Lung (tissue), 12 donors: ENCODE data around the gene LRTM1. TPM values are rescaled to one million over a fixed set of nuclear protein-coding genes. Genes with fewer than 3 reads are reported as not detected.
A peak's percentile ranks its signal among the peaks of the same experiment; 100 is the strongest.

Experiments
- ATAC-seq: fragments of 200-7000 bp; cut with Tn5 transposase; one replicate; pipeline ENCODE4 v1.9.1; 2020; ENCODE audit warnings: moderate number of reproducible peaks; ENCODE audit not compliant: insufficient read depth, low FRiP score
- DNase-seq, 3 donors: peaks; one replicate each; pipeline ENCODE4 v3.0.0-alpha.2; 2013 to 2017
- H3K27ac ChIP-seq, 2 donors: one replicate each; pipeline ENCODE4 v1.5.1; 2013; ENCODE audit warnings: mild to moderate bottlenecking in 2 of 2, moderate library complexity in 2 of 2, control low read depth in 1 of 2, inconsistent platforms in 1 of 2, low read depth in 1 of 2, low read length in 1 of 2
- H3K27me3 ChIP-seq, 3 donors: one replicate each; pipeline ENCODE4 v1.5.1; 2013; ENCODE audit warnings: low read length in 2 of 3; ENCODE audit not compliant: control insufficient read depth in 3 of 3, insufficient read depth in 3 of 3
- H3K36me3 ChIP-seq, 4 donors: one replicate each; pipeline ENCODE4 v1.5.1; 2013; ENCODE audit warnings: low read length in 4 of 4, mild to moderate bottlenecking in 1 of 4, moderate library complexity in 1 of 4; ENCODE audit not compliant: control insufficient read depth in 4 of 4, insufficient read depth in 4 of 4
- H3K4me1 ChIP-seq, 5 donors: one replicate each; pipeline ENCODE4 v1.5.1; 2013; ENCODE audit warnings: low read length in 5 of 5, mild to moderate bottlenecking in 2 of 5, moderate library complexity in 1 of 5; ENCODE audit not compliant: control insufficient read depth in 5 of 5, insufficient read depth in 5 of 5
- H3K4me3 ChIP-seq: one replicate; pipeline ENCODE4 v1.5.1; 2013; ENCODE audit warnings: mild to moderate bottlenecking, control low read depth, moderate library complexity
- H3K9ac ChIP-seq, 2 donors: one replicate each; pipeline ENCODE4 v1.5.1; 2013; ENCODE audit warnings: low read length in 2 of 2, control low read depth in 1 of 2; ENCODE audit not compliant: insufficient read depth in 1 of 2
- H3K9me3 ChIP-seq, 4 donors: one replicate each; pipeline ENCODE4 v1.5.1; 2013; ENCODE audit warnings: low read length in 3 of 4, mild to moderate bottlenecking in 1 of 4, moderate library complexity in 1 of 4; ENCODE audit not compliant: control insufficient read depth in 4 of 4, insufficient read depth in 3 of 4
- CTCF ChIP-seq: IDR thresholded peaks from 2 replicates; pipeline ENCODE4 v1.5.1; 2012; ENCODE audit warnings: mild to moderate bottlenecking; ENCODE audit errors: control extremely low read depth, extremely low read depth
- WGBS, 2 donors: extraction: QIAGEN DNeasy Blood & Tissue Kit; methylation state at CpG; one replicate each; pipeline ENCODE4 v1.1.7; 2013; 5-methylcytosine and 5-hydroxymethylcytosine counted together
- polyA plus RNA-seq, 2 donors: library from polyadenylated mRNA; stranded (reverse); fragments of 200-250 nt; gene quantifications; one replicate each; pipeline ENCODE4 v1.2.1, GENCODE V29; 2013
- total RNA-seq, 2 donors: library from RNA; depleted of rRNA in 1 of 2; stranded (reverse); fragments of >200 nt in 1 of 2; gene quantifications; one replicate each; pipeline ENCODE4 v1.2.1, GENCODE V29; 2014 to 2021
- donor health status: control.
- donor health status: control.
- donor health status: Bipolar disorder and iron deficiency.
- donor health status: healthy.
- donor health status: DM: yes; HTN: yes; CAD: no.

Gene LRTM1
- total and polyA plus RNA-seq, 4 donors, result not detected

GRCh38 chr3:54888873-54889272, 39.0 kb downstream of the LRTM1 start:
- no peaks in the 10 kb centered on the region for H3K27me3 ChIP-seq
- H3K4me3 ChIP-seq, result no peak overlapping the region
- no peaks in the 10 kb centered on the region for H3K36me3 ChIP-seq
- no peak for ATAC-seq
- H3K9me3 ChIP-seq, result no peaks in the 10 kb centered on the region
- no peak for DNase-seq
- H3K27ac ChIP-seq, result no peak overlapping the region
- peaks cover 0 to 9% (median 0%) of the 10 kb centered on the region in 5 donors for H3K4me1 ChIP-seq
- no peak for TF ChIP-seq CTCF
- H3K9ac ChIP-seq, result no peak overlapping the region
- 93 to 96% methylated on average over 1 of the region's 1 CpG for WGBS, 2 donors

GRCh38 chr3:54888162-54888561, 39.7 kb downstream of the LRTM1 start:
- no peak for ATAC-seq

GRCh38 chr3:54882129-54882833, 45.6 kb downstream of the LRTM1 start:
- Histone ChIP-seq H3K27ac (no peak overlapping the region), H3K9ac (no peak overlapping the region), H3K4me3 (no peak overlapping the region), H3K27me3 (peaks cover 0 to 10% (median 2%) of the 10 kb centered on the region in 3 donors), H3K4me1 (no peaks in the 10 kb centered on the region), H3K9me3 (no peaks in the 10 kb centered on the region), H3K36me3 (no peaks in the 10 kb centered on the region)
- 35 to 41% methylated on average over 3 of the region's 3 CpGs for WGBS, 2 donors
- ATAC-seq, result peak; percentile 54
- peak in 1 of 3 donors; percentile 30 for DNase-seq
- TF ChIP-seq CTCF, result no peak

More at GRCh38 chr3:54888162-54888561, 39.7 kb downstream of the LRTM1 start:
- Histone ChIP-seq H3K4me3 (no peak overlapping the region), H3K27ac (no peak overlapping the region), H3K27me3 (peaks cover 0 to 2% (median 0%) of the 10 kb centered on the region in 3 donors), H3K9me3 (no peaks in the 10 kb centered on the region), H3K36me3 (no peaks in the 10 kb centered on the region), H3K4me1 (peaks cover 0 to 9% (median 0%) of the 10 kb centered on the region in 5 donors), H3K9ac (no peak overlapping the region)
- DNase-seq, result no peak
- TF ChIP-seq CTCF, result no peak
- 92 to 94% methylated on average over 9 of the region's 9 CpGs for WGBS, 2 donors
